ENCODE measurements around the gene TAS2R46.
"Not testable (repeated sequence)": the region's sequence is repeated elsewhere in the genome, so short reads cannot be mapped to it uniquely, and the experiment has no call there.

Gene TAS2R46

DNA sequence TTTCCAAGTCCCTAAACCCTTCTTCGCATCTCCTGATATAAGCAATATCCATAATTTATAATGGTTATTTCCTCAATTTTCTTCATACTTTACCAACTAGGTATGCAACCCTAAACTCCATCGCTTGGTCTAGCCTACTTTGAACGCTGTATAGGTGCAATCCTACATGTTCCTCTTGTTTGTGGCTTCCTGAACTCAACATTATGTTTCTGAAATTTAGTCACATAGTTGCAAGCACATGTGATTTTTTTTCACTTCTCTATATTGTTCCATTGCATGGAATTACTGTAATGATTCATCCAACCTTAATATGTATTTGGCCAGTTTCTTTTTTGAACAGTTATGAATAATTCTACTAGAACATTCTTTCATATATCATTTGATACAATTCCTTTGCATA, 28.1 kb downstream of the TAS2R46 start:
- not testable (repeated sequence) for DNase-seq (ENCODE audit: low read depth)

DNA sequence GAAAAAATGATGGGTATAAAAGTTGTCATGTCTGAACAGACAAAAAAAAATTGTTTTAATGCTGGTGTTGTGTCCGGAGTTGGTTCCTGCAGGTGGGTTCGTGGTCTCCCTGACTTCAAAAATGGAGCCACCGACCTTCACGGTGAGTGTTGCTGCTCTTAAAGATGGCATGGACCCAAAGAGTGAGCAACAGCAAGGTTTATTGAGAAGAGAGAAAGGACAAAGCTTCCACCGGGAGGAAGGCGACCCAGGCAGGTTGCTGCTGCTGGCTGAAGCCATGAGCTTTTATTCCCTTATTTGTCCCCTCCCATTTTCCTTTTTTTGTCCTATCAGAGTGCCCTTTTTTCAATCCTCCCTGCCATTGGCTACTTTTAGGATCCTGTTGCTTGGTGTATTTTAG, 30.8 kb downstream of the TAS2R46 start, which contains the start of gene TAS2R31:
TAS2R31 (minus strand) TSS at position 101 of the 400 bp plus-strand sequence; CDS start at position 29, 72 bp downstream.
- DNase-seq (ENCODE audit: low read depth): no peak

DNA sequence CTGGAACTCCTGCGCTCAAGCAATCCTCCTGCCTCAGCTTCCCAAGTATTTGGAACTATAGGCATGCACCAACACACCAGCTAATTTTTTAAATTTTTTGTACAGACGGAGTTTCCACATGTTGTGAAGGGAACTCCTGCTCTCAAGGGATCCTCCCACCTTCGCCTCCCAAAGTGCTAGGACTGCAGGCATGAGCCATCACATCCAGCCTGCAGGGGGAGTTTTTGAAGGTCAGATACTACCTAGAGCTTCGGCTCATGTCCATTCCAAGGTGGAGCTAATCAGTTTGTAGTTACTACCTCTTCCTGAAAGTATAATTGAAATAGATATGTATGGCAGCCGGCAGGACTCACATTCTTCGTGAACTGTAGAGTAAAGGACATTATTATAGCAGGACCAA, 36.0 kb downstream of the TAS2R46 start:
- no peak for DNase-seq (ENCODE audit: low read depth)

DNA sequence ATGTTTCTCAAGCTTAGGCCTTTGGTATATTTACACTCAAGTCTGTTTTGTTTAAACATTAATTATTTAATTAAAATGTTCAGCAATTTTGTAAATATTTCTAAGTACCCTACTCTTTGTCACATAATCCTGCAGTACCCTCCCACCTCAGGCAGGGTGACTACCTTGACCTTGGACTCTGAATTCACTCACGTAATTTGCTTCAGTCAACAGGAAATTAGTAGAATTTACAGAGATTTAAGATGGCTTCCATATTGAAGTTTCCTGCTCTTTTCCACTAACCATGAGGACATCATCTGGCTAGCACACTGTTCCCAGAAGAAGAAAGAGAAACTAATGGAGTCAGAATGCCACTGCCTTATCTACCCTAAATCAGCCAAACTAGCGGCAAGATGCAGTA, 38.7 kb downstream of the TAS2R46 start:
- no peak for DNase-seq (ENCODE audit: low read depth)

DNA sequence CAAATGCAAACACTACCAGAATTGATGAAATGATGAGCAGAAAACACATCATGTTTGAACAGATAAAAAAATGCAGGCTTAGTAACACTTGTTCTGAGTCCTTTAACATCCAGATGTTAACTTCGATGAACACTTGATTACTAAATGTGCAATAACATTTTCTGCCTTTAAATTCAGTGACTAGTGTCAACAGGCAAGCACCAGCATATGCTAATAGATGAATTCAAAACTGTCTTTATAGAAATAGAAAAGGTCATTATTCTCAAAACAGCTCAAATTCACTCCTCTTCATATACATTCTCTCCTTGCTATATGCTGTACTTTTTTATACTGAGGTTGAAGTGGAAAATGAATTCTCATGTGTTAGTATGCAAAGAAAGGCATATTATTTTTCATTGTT, 39.6 kb downstream of the TAS2R46 start, which contains the start of gene TAS2R19:
TAS2R19 (minus strand) TSS at position 101 of the 400 bp plus-strand sequence; CDS start at position 52, 49 bp downstream.
- no peak for DNase-seq (ENCODE audit: low read depth)

DNA sequence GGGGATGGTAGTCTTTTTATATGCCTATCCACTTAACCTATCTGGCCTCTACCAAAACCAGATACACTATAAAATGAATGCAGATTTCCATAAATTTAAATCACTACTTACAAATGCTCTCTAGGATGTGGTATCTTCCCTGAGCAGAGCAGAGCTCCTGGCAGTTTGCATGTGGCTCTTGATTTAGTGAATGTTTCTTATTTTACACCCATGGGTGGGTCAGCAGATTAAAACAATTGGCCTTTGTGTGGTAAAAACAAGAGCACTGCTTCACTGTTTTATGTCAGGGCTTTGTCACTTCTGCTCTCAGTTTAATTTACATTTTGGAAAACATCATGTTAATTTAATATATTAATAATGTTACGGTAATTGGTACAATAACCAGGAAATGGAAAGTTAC, 45.2 kb downstream of the TAS2R46 start:
- no peak for DNase-seq (ENCODE audit: low read depth)

DNA sequence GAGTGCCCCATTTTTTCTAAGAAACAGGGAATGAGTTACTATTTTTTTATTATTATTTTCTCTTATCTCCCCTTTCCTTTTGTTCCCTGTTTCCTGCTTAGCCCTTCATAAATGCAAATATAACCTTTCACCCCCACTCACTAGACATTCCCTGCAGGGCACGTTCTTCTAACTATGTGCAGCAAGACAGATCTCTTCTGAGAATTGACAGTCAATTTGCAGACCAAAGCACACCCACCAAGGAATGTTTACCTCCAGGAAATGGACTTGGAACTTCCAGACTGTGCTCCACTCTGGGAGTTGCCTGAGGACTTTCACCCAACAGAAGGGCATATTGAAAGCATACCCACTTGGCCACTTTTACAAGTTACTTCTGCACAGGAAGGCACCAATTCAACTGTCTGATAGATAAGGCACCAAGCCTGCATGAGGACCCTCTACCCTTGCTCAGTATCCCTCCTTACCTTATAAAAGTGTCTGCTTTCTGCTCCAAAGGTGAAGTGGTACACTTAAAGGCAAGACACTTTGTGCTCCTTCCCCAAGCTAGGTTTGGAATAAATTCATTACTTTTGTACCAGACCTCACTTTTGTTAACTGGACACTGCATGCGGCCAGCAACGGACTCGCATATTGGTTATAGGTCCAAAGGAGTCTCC, 46.2 kb downstream of the TAS2R46 start:
- DNase-seq (ENCODE audit: low read depth): no peak

DNA sequence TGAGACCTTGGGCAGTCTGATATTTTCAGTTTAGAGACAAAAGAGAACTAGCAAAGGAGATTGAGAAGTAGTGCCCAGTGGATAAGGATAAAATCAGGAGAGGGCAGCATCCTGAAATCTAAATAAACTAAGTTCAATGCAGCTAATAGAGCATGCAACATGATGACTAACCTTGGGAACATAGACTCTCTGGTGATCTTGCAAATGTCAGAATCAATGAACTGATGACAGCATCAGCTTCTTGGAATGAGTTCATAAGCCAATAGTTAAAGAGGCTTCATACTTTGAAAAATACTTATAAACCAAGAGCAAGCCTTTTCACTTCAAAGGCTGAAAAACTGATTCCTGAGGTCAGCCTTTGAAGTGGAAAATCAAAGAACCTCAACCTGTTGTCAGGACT, 47.9 kb downstream of the TAS2R46 start:
- no peak for DNase-seq (ENCODE audit: low read depth)

Measured in activated T-helper 9 cell treated with anti-CD3 and anti-CD28 coated beads, Interleukin-2, amount 50 U/mL, for 16 hours (primary cell).